CD4-positive, alpha-beta T cell treated with Interleukin-15 for 4 hours (primary cell): Measurements from ENCODE around the gene AFG1L.
A peak's percentile ranks its signal among the peaks of the same experiment; 100 is the strongest.
"Not testable (repeated sequence)": the region's sequence is repeated elsewhere in the genome, so short reads cannot be mapped to it uniquely, and the experiment has no call there.

ENCODE experiments used
- DNase-seq: peaks from one replicate; pipeline ENCODE4 v3.0.0-alpha.2; 2020; ENCODE audit warnings: low spot score

Gene AFG1L

GRCh38 chr6:108557494-108558371 is 262.9 kb downstream of the AFG1L start:
- DNase-seq: peak; percentile 81

GRCh38 chr6:108558372-108559096 is 263.7 kb downstream of the AFG1L start:
- peak; percentile 98 for DNase-seq

DNA sequence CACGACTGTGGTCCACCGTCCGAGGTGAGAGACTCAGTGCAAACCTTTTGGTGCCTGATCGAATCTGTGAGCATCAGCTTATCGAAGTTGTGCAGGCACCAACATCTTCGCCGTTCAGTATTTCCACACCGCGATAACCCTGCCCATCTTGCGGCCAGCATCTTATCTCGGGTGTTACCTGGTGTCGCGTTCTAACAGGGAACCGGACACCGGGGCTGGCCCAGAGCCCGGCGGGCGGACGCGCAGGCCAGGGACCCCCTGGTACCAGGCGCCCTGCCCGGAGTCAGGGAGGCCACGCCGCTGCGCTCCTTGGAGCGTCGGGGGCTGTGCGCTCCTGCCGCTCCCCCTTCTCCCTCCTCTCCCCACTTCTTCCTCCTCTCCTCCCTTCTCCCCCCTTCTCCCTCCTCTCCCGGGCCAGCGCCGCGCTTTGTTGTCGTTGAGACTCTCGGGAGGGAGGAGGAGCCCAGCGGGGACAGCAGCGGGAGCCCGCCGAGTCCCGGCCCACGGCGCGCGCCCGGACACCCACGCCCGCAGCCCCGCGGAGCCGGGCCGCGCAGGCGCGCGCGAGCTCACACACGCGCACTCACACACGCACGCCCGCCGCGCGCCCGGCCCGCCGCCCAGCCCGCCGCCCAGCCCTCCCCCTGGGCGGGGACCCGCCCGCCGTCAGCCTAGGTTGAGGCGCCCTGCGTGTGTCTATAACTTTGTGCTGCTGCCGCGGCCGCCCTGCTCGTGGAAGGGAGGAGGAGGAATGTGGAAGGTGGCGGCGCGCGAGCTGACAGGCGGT is 264.4 kb downstream of the AFG1L start:
- peak; percentile 93 for DNase-seq

- no peak for DNase-seq
Observed at GRCh38 chr6:108559884-108560462, 265.1 kb downstream of the AFG1L start.

- peak; percentile 66 for DNase-seq
Observed at GRCh38 chr6:108560463-108561308, 265.8 kb downstream of the AFG1L start, which contains the start of gene FOXO3. Gene FOXO3 (plus strand): TSS chr6:108560917. CDS start chr6:108561209, 292 bp downstream.

DNA sequence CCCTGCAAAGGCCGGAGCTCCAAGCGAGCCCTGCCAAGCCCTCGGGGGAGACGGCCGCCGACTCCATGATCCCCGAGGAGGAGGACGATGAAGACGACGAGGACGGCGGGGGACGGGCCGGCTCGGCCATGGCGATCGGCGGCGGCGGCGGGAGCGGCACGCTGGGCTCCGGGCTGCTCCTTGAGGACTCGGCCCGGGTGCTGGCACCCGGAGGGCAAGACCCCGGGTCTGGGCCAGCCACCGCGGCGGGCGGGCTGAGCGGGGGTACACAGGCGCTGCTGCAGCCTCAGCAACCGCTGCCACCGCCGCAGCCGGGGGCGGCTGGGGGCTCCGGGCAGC is 266.4 kb downstream of the AFG1L start:
- DNase-seq: not testable (repeated sequence)

- DNase-seq: no peak
Observed at GRCh38 chr6:108561742-108562502, 267.1 kb downstream of the AFG1L start.

- DNase-seq: no peak
Observed at GRCh38 chr6:108562503-108562993, 267.7 kb downstream of the AFG1L start.

DNA sequence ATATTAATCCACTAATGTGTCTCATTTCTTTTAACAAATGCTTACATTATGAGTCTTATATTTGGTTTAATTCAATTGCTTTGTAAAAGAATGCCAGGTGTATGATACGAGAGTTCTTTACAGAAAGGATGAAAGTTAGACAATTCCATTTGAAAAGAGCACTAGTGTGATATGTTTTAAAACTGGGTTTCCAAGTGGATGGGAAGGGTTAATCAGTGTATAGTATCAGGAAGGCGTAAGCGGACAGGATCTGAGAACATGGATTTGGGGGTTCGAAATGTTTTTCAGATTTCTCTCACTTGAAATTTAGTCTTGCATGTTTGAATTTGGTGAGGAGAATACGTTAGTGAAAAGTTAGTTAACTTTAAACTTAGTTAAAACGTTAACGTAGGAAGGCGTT is 268.4 kb downstream of the AFG1L start:
- DNase-seq: no peak

DNA sequence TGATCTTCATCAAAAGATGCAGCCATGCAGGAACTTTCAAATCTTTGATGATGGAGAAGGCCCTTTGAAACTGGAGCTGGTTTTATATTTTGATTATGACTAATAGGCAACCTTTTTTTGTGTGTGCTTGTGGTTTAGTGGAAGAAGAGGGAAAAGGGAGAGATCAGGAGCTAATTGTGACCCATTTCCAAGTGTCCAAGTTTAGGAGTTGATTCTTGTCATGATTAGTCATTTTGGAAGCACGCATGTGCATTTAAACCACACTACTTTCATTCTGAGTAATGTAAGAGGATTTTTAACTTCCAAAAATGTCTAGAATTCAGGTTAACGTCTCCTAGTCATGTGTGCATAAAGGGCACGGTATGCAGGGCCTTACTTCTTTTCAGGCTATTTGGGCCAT is 269.3 kb downstream of the AFG1L start:
- no peak for DNase-seq

- DNase-seq: peak; percentile 63
Observed at GRCh38 chr6:108565091-108565766, 270.4 kb downstream of the AFG1L start.

- peak; percentile 34 for DNase-seq
Observed at GRCh38 chr6:108565893-108566292, 271.0 kb downstream of the AFG1L start.

DNA sequence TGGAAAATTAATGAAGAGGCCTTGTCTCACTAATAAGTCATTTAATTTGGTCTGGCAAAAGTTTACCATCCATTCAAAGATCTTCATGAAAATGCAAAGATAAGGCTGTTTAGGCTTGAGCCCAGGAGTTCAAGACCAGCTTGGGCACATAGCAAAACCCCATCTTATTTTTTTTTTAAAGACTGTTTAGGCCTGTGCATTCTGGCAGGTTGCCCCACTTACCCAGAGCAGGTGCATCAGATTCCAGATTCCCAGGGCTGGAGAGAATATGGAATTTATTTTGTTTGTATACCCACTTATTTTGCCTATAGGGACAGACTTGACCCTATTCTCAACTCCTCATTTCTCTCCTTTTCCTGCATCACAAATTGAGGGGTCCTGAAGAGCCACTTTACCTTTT is 271.6 kb downstream of the AFG1L start:
- DNase-seq: no peak

DNA sequence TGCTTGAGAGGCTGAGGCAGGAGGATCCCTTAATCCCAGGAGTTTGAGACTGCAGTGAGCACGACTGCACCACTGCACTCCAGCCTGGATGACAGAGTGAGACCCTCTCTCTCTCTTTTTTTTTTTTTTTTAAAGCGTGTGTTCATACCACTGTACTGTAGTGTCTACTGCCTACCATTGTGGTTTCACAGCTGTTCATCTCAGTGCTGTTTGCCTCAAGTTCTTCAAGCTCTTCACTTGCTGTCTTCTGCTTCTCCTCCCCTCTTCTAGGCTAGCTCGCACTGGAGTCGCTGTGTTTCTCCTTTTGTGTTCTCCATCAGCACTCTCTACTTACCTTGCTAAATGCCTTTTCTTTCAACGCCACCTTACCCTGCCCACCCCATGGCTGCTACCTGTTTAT is 273.2 kb downstream of the AFG1L start:
- DNase-seq: no peak

GRCh38 chr6:108568551-108569305 is 273.9 kb downstream of the AFG1L start:
- no peak for DNase-seq

DNA sequence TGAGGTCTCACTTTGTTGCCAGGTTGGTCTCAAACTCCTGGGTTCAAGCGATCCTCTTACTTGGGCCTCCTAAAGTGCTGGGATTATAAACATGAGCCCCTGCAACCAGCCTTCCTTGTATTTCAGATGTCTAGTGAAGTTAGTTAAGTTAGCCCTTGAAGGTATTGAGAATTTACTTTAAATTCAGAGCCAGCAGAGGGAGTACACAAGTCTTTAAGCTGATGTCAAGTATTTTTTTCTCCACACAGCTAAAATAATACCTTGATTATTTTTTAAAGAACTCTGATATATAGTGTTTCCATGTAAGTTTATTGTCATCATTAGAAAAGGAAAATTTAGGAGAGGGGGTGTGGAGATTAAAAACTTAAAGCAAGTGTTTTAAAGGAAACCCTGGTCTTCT is 275.7 kb downstream of the AFG1L start:
- DNase-seq: no peak

GRCh38 chr6:108574457-108575141 is 279.7 kb downstream of the AFG1L start:
- DNase-seq: no peak
